Osteoblast (primary cell): Measurements from ENCODE around the gene MAP3K14. TPM values are rescaled to one million over a fixed set of nuclear protein-coding genes. Genes with fewer than 3 reads are reported as not detected.

Source experiments
- DNase-seq: peaks from one replicate; pipeline ENCODE4 v3.0.0; 2011; ENCODE audit warnings: low spot score, mixed read lengths; ENCODE audit not compliant: insufficient read length; ENCODE audit errors: missing footprints
- H2AFZ ChIP-seq: 2 replicates; pipeline ENCODE4 v1.6.0; 2011; ENCODE audit warnings: mild to moderate bottlenecking, low read length
- H3K27ac ChIP-seq: 2 replicates; pipeline ENCODE4 v1.5.1; 2011; ENCODE audit warnings: mild to moderate bottlenecking, low read depth, low read length, moderate library complexity
- H3K27me3 ChIP-seq: 2 replicates; pipeline ENCODE4 v1.6.0; 2012; ENCODE audit warnings: mild to moderate bottlenecking, control low read depth, inconsistent platforms, low read length, moderate library complexity; ENCODE audit not compliant: insufficient read depth
- H3K36me3 ChIP-seq: 2 replicates; pipeline ENCODE4 v1.5.1; 2011; ENCODE audit warnings: mild to moderate bottlenecking, low read length, control low read depth, moderate library complexity; ENCODE audit not compliant: insufficient read depth
- H3K4me1 ChIP-seq: 2 replicates; pipeline ENCODE4 v1.5.1; 2011; ENCODE audit warnings: mild to moderate bottlenecking, low read length, control low read depth, moderate library complexity; ENCODE audit not compliant: insufficient read depth
- H3K4me2 ChIP-seq: 2 replicates; pipeline ENCODE4 v1.6.0; 2011; ENCODE audit warnings: mild to moderate bottlenecking, low read length; ENCODE audit not compliant: insufficient read depth
- H3K4me3 ChIP-seq: fragments of 200-600 bp; sonication (generic); 3 replicates; pipeline ENCODE4 v1.5.1; 2012; ENCODE audit warnings: mild to moderate bottlenecking, low read length, inconsistent platforms; ENCODE audit not compliant: insufficient read depth
- H3K79me2 ChIP-seq: 2 replicates; pipeline ENCODE4 v1.6.0; 2012; ENCODE audit warnings: mild to moderate bottlenecking, low read length, control low read depth, inconsistent platforms; ENCODE audit not compliant: insufficient read depth
- H3K9me3 ChIP-seq: 2 replicates; pipeline ENCODE4 v1.5.1; 2011; ENCODE audit warnings: low read depth, low read length, control low read depth
- H4K20me1 ChIP-seq: 2 replicates; pipeline ENCODE4 v1.6.0; 2012; ENCODE audit warnings: mild to moderate bottlenecking, low read length, control low read depth; ENCODE audit not compliant: insufficient read depth
- total RNA-seq: library from RNA; depleted of rRNA; stranded (reverse); fragments of >200 nt; gene quantifications from 2 replicates; pipeline ENCODE4 v1.2.3, GENCODE V29; 2012
- TF ChIP-seq, protein P1 (sequence below): IDR thresholded peaks from 2 replicates; pipeline ENCODE4 v1.5.1; 2011; ENCODE audit warnings: mild to moderate bottlenecking, low read depth, low read length, moderate library complexity; ENCODE audit errors: extremely low read depth

The MAP3K14 gene
- total RNA-seq, 1 donor: 3.6 TPM

GRCh38 chr17:45271603-45272002 is 45.2 kb downstream of the MAP3K14 start:
- Histone ChIP-seq H2AFZ (no peak overlapping the region), H3K27ac (no peak overlapping the region), H3K4me1 (peaks cover 4% of the 10 kb centered on the region), H3K4me2 (no peak overlapping the region), H3K79me2 (no peaks in the 10 kb centered on the region), H3K27me3 (no peaks in the 10 kb centered on the region), H3K36me3 (peaks cover 77% of the 10 kb centered on the region), H3K4me3 (no peak overlapping the region), H3K9me3 (no peaks in the 10 kb centered on the region), H4K20me1 (peaks cover 68% of the 10 kb centered on the region)
- TF ChIP-seq, protein P1, sequence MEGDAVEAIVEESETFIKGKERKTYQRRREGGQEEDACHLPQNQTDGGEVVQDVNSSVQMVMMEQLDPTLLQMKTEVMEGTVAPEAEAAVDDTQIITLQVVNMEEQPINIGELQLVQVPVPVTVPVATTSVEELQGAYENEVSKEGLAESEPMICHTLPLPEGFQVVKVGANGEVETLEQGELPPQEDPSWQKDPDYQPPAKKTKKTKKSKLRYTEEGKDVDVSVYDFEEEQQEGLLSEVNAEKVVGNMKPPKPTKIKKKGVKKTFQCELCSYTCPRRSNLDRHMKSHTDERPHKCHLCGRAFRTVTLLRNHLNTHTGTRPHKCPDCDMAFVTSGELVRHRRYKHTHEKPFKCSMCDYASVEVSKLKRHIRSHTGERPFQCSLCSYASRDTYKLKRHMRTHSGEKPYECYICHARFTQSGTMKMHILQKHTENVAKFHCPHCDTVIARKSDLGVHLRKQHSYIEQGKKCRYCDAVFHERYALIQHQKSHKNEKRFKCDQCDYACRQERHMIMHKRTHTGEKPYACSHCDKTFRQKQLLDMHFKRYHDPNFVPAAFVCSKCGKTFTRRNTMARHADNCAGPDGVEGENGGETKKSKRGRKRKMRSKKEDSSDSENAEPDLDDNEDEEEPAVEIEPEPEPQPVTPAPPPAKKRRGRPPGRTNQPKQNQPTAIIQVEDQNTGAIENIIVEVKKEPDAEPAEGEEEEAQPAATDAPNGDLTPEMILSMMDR: no peak
- DNase-seq: peak; percentile 58

DNA sequence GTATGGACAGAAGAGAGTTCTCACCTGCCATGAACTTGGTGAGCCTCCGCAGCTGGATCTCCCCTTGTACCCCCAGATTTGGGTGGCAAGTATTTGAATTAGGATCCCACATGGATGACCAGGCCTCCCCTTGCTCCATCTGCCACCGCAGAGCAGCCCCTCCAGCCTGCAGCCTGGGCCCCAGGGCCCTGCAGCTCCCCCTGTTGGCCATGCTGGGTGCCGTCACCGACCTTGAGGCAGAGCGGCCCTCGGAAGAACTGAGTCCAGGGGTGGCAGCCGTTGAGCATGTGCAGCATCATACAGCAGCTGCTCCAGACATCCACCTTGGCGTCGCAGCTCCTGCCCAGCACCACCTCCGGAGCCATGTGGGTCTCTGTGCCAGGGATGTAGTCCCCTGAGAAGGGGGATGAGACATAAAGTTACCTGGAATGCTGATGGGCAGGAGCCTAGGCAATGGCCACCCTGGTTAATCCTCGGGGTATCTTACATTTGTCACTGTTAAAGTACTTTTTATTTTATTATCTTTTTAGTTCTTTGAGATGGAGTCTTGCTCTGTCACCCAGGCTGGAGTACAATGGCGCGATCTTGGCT is 45.9 kb downstream of the MAP3K14 start:
- Histone ChIP-seq H3K9me3 (no peaks in the 10 kb centered on the region), H3K27me3 (no peaks in the 10 kb centered on the region), H3K79me2 (no peaks in the 10 kb centered on the region), H4K20me1 (peaks cover 71% of the 10 kb centered on the region), H3K4me3 (no peak overlapping the region), H3K36me3 (peaks cover 77% of the 10 kb centered on the region), H2AFZ (no peak overlapping the region), H3K4me1 (peaks cover 10% of the 10 kb centered on the region), H3K27ac (no peak overlapping the region), H3K4me2 (no peak overlapping the region)
- TF ChIP-seq, protein P1: peak; percentile 52
- peak; percentile 83 for DNase-seq

GRCh38 chr17:45269912-45270311 is 46.9 kb downstream of the MAP3K14 start:
- peak; percentile 51 for DNase-seq
- Histone ChIP-seq H3K4me2 (no peak overlapping the region), H3K79me2 (no peaks in the 10 kb centered on the region), H3K36me3 (peaks cover 82% of the 10 kb centered on the region), H4K20me1 (peaks cover 79% of the 10 kb centered on the region), H3K27ac (no peak overlapping the region), H2AFZ (no peak overlapping the region), H3K27me3 (no peaks in the 10 kb centered on the region), H3K4me1 (peaks cover 16% of the 10 kb centered on the region), H3K4me3 (no peak overlapping the region), H3K9me3 (no peaks in the 10 kb centered on the region)
- TF ChIP-seq, protein P1: no peak

DNA sequence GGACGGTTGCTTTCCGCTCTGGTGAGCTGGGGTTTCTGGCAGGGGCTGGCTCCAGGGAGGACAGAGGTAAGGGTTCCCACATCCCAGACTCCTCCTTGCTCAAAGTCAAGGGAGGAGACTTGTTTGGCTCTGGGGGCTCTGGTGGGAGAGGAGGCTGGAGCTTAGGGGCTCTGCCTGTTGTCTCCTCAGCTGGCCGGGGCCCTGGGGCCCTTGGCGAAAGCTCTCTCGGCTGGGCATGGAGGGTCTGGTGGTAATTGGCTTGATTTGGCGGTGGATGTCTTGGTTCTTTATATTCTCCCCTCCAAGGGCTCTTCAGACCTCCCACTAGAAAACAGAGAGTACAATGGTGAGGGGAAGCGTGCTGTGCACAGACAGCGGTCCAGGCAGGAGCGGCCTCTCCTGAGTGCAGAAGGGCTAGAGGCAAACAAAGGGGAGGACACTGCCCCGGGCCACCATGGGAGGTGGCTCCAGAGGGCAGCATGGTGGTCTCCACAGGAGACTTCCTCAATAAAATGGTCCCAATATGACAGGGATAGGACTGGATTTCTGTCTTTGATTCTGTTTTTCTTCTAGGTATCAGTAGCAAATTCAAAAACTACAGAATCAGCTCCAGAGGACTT is 49.3 kb downstream of the MAP3K14 start:
- DNase-seq: peak; percentile 68
- H3K4me1 ChIP-seq: peaks cover 28% of the 10 kb centered on the region

More for the DNA sequence above, 49.3 kb downstream of the MAP3K14 start:
- Histone ChIP-seq H3K27ac (no peak overlapping the region), H3K4me2 (no peak overlapping the region), H3K9me3 (no peaks in the 10 kb centered on the region), H3K27me3 (no peaks in the 10 kb centered on the region), H3K4me3 (no peak overlapping the region), H4K20me1 (peaks cover 85% of the 10 kb centered on the region), H3K79me2 (no peaks in the 10 kb centered on the region), H2AFZ (no peak overlapping the region), H3K36me3 (peaks cover 86% of the 10 kb centered on the region)
- TF ChIP-seq, protein P1: no peak
